ENCODE data around the gene SLC39A1.

- TF ChIP-seq CTCF (IDR thresholded peaks at IDR 0.05; ENCODE audit: borderline replicate concordance, extremely low read depth, low read length, poor library complexity, severe bottlenecking) (peak; percentile 72), EZH2 (IDR thresholded peaks at IDR 0.05; ENCODE audit: borderline replicate concordance, low read depth, low read length, severe bottlenecking) (no peak)
These were observed 4.0 kb upstream of the SLC39A1 start, which contains the start of gene CREB3L4 for GRCh38 chr1:153967107-153967999.
